DND-41 (cell line): ENCODE measurements around the gene ASPSCR1.

ENCODE experiments used
- CTCF ChIP-seq: IDR thresholded peaks from 2 replicates; pipeline ENCODE4 v1.5.1; 2012; ENCODE audit warnings: borderline replicate concordance, low read length, moderate library complexity, mild to moderate bottlenecking; ENCODE audit not compliant: poor library complexity, severe bottlenecking; ENCODE audit errors: extremely low read depth
- EZH2 ChIP-seq: IDR thresholded peaks from 3 replicates; pipeline ENCODE4 v1.6.1; 2012; ENCODE audit warnings: borderline replicate concordance, low read depth, mild to moderate bottlenecking, moderate library complexity, low read length, inconsistent platforms; ENCODE audit not compliant: severe bottlenecking

GRCh38 chr17:82029990-82030469, 52.6 kb downstream of the ASPSCR1 start:
- TF ChIP-seq CTCF (no peak), EZH2 (no peak)
